Thyroid gland (tissue), 4 donors: ENCODE results near the gene CREB3. TPM values are rescaled to one million over a fixed set of nuclear protein-coding genes. Genes with fewer than 3 reads are reported as not detected.

Experiments
- DNase-seq, 2 donors: peaks; one replicate each; pipeline ENCODE4 v3.0.0-alpha.2; 2019
- H3K27ac ChIP-seq, 3 donors: fragments of 200-600 bp; sonication (generic); 1 replicate in 2 of 3; 2 replicates in 1 of 3; pipeline ENCODE4 v1.5.1; 2016 to 2019; ENCODE audit warnings: mild to moderate bottlenecking in 1 of 3, moderate library complexity in 1 of 3
- H3K27me3 ChIP-seq: fragments of 200-600 bp; sonication (generic); one replicate; pipeline ENCODE4 v1.5.1; 2019
- H3K36me3 ChIP-seq, 2 donors: fragments of 200-600 bp; sonication (generic); one replicate each; pipeline ENCODE4 v1.5.1; 2016 to 2019
- H3K4me1 ChIP-seq, 2 donors: fragments of 200-600 bp; sonication (generic); one replicate each; pipeline ENCODE4 v1.5.1; 2017 to 2019
- H3K4me3 ChIP-seq, 3 donors: fragments of 200-600 bp; sonication (generic); replicated peaks in 1 of 3; 1 replicate in 2 of 3; 2 replicates in 1 of 3; pipeline ENCODE4 v1.5.1; 2016; ENCODE audit warnings: mild to moderate bottlenecking in 1 of 3
- H3K9me3 ChIP-seq: fragments of 200-600 bp; sonication (generic); one replicate; pipeline ENCODE4 v1.5.1; 2017
- CTCF ChIP-seq, 6 experiments: fragments of 200-600 bp in 3 of 6; fragments of 450-650 bp in 3 of 6; sonication (generic) in 3 of 6; IDR thresholded peaks; one replicate each; pipeline ENCODE4 v1.5.1; 2016 to 2019; ENCODE audit warnings: antibody characterized with exemption in 6 of 6, mild to moderate bottlenecking in 2 of 6, inconsistent platforms in 1 of 6, moderate library complexity in 1 of 6
- POLR2A ChIP-seq, 2 donors: fragments of 450-650 bp; IDR thresholded peaks; one replicate each; pipeline ENCODE4 v1.6.1; 2017; ENCODE audit warnings: antibody characterized with exemption in 2 of 2, mild to moderate bottlenecking in 2 of 2, moderate library complexity in 1 of 2
- WGBS, 2 donors: methylation state at CpG; one replicate each; pipeline ENCODE4 v1.1.5; 2017; 5-methylcytosine and 5-hydroxymethylcytosine counted together
- intact Hi-C: fragments of 100-400 bp; cut with DNase I; formaldehyde crosslinking; loops from one replicate; pipeline ENCODE4 v1.15.1; 2023
- total RNA-seq, 4 donors: library from RNA; depleted of rRNA; stranded (reverse); fragments of >200 nt; gene quantifications; one replicate each; pipeline ENCODE4 v1.2.3, GENCODE V29; 2016

CREB3 gene
- total RNA-seq, 4 donors from 2014 or later = 44.9 to 73.0 (median 51.3) TPM

DNA sequence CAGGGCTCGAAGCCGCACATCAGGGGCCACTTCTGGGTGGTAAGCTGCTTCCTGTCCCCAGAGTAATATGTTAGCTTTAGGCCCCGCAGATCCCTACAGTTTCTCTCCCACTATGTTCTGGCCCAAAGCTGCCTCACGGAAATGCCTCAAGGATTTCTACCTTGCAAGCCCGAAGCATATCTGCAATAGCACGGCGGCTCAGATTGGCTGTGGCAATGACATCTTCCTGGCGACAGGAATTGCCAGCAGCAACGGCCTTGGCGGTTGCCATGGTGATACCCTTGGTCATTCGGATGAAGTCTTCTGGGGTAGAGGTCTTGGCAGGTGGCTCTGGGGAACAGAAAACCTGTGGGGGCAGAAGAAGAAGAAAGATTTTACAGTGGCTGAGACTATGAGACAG, 32.4 kb upstream of the CREB3 start:
- H3K4me3 ChIP-seq = no peak overlapping the region
- peaks cover 12 to 17% of the 10 kb centered on the region in 2 donors for H3K4me1 ChIP-seq
- intact Hi-C loops = no loop called here
- no peak for DNase-seq
- no peak for TF ChIP-seq CTCF (IDR thresholded peaks at IDR 0.05)
- TF ChIP-seq POLR2A (IDR thresholded peaks at IDR 0.05) = no peak
- H3K27ac ChIP-seq = no peak overlapping the region
- 86 to 92% methylated on average over 11 of the region's 11 CpGs for WGBS, 2 donors
- no peaks in the 10 kb centered on the region for H3K27me3 ChIP-seq
- H3K9me3 ChIP-seq = no peaks in the 10 kb centered on the region
- peaks cover 79 to 84% of the 10 kb centered on the region in 2 donors for H3K36me3 ChIP-seq

GRCh38 chr9:35700942-35701341, 31.5 kb upstream of the CREB3 start:
- intact Hi-C loops = no loop called here
- TF ChIP-seq POLR2A (IDR thresholded peaks at IDR 0.05) = no peak
- TF ChIP-seq CTCF (IDR thresholded peaks at IDR 0.05) = no peak
- DNase-seq = no peak
- Histone ChIP-seq H3K9me3 (no peaks in the 10 kb centered on the region), H3K4me3 (no peak overlapping the region), H3K27me3 (no peaks in the 10 kb centered on the region), H3K27ac (no peak overlapping the region), H3K4me1 (peaks cover 10 to 17% of the 10 kb centered on the region in 2 donors), H3K36me3 (peaks cover 88 to 93% of the 10 kb centered on the region in 2 donors)

DNA sequence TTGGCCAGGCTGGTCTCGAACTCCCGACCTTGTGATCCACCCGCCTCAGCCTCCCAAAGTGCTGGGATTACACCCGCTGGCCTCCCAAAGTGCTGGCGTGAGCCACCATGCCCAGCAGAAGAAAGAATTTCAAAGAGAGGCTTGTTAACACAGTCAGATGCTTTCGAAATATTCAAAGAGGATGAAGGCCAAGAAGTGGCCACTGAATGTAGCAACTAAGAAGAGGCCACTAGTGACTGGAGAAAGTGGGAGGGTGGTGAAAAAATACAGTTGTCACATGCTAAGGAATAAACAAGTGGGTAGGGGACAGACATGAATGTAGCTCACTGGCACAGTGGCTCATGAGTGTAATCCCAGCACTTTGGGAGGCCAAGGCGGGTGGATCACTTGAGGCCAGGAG, 29.8 kb upstream of the CREB3 start:
- Histone ChIP-seq H3K4me3 (no peak overlapping the region), H3K36me3 (peaks cover 100% of the 10 kb centered on the region in 2 donors), H3K4me1 (no peaks in the 10 kb centered on the region), H3K9me3 (no peaks in the 10 kb centered on the region), H3K27me3 (no peaks in the 10 kb centered on the region), H3K27ac (no peak overlapping the region)
- intact Hi-C loops = no loop called here
- DNase-seq = no peak
- TF ChIP-seq CTCF (IDR thresholded peaks at IDR 0.05) = no peak
- TF ChIP-seq POLR2A (IDR thresholded peaks at IDR 0.05) = no peak
- WGBS, 2 donors = 98% methylated on average over 7 of the region's 7 CpGs

DNA sequence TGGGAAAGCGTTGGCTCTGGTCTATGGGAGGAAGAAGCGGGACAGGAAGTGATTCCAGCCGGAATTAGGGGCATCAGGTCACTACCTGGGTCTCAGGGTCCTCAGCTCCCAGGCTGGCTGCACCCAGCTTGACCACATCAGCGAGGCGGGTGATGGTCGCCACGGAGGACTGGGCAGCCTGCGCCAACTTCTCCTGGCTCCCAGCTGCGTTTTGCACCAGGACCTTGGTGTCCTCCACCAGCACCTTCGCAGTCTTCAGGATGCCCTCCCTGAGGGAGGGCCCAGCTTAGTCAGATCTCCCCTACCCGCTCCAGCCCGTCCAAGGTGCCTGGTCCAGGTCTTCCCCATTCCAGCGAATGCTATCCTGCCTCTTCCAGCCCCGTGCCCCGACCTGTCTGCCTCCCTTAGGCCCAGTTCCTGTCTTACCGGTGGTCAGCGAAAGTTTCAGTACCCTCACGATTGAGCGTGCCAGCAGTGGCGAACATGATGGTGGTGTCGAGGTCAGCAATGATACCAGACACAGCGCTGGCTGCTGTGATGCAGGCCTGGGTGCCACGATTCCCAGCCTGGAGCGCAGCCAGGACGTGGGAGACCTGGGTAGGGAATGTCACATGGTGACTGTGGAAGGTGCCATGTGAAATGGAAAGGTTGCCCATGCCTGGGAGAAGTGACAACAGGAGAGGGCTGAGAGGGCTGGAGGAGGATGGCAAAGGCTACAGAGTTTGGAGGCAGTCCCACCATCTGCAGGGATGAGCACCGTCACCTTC, 28.4 kb upstream of the CREB3 start:
- intact Hi-C loops = no loop called here
- Histone ChIP-seq H3K9me3 (no peaks in the 10 kb centered on the region), H3K4me3 (no peak overlapping the region), H3K27ac (no peak overlapping the region), H3K36me3 (peaks cover 100% of the 10 kb centered on the region in 2 donors), H3K27me3 (no peaks in the 10 kb centered on the region), H3K4me1 (no peaks in the 10 kb centered on the region)
- DNase-seq = no peak
- WGBS, 2 donors = 95 to 96% methylated on average over 18 to 23 of the region's 26 CpGs
- TF ChIP-seq POLR2A (IDR thresholded peaks at IDR 0.05) (no peak), CTCF (IDR thresholded peaks at IDR 0.05) (no peak)

GRCh38 chr9:35705372-35705771, 27.1 kb upstream of the CREB3 start:
- Histone ChIP-seq H3K27ac (no peak overlapping the region), H3K27me3 (no peaks in the 10 kb centered on the region), H3K9me3 (no peaks in the 10 kb centered on the region), H3K4me1 (no peaks in the 10 kb centered on the region), H3K4me3 (no peak overlapping the region), H3K36me3 (peaks cover 90 to 94% of the 10 kb centered on the region in 2 donors)
- intact Hi-C loops = no loop called here
- no peak for DNase-seq
- no peak for TF ChIP-seq POLR2A (IDR thresholded peaks at IDR 0.05)
- TF ChIP-seq CTCF (IDR thresholded peaks at IDR 0.05) = no peak
- 93 to 98% methylated on average over 5 to 6 of the region's 8 CpGs for WGBS, 2 donors
